Measurements from ENCODE around the gene TMBIM1.

Gene TMBIM1

GRCh38 chr2:218292048-218293014, at the start of gene TMBIM1:
TSS of gene TMBIM1 (minus strand) at chr2:218292503. CDS start at chr2:218282141, 10,362 bp downstream.
- Histone ChIP-seq H3K4me1 (ENCODE audit: control insufficient read depth, low read length) (peaks cover 47% of the 10 kb centered on the region), H3K4me2 (ENCODE audit: low read length) (peak within 1 kb of the TSS; percentile 78), H3K27me3 (ENCODE audit: control insufficient read depth, low read length) (no peaks in the 10 kb centered on the region), H3K4me3 (ENCODE audit: low read length) (peak within 1 kb of the TSS; percentile 82), H4K20me1 (ENCODE audit: control insufficient read depth, insufficient read depth, low read depth, low read length) (no peaks in the 10 kb centered on the region), H3K9me3 (ENCODE audit: control insufficient read depth, insufficient read depth, low read length) (no peaks in the 10 kb centered on the region), H3K9me2 (replicated peaks; ENCODE audit: control insufficient read depth, low read length) (no peaks in the 10 kb centered on the region), H3K36me3 (ENCODE audit: control insufficient read depth, low read length) (no peaks in the 10 kb centered on the region), H3F3A (ENCODE audit: control insufficient read depth, insufficient read depth) (peaks cover 10% of the 10 kb centered on the region), H3K27ac (ENCODE audit: low read depth, low read length) (peak within 1 kb of the TSS; percentile 65), H3K79me2 (ENCODE audit: control insufficient read depth, low read length) (peaks cover 26% of the 10 kb centered on the region)
- TF ChIP-seq EZH2phosphoT487 (IDR thresholded peaks at IDR 0.05; ENCODE audit: borderline replicate concordance, low read length) (no peak), CTCF (IDR thresholded peaks at IDR 0.05; ENCODE audit: low read depth, low read length, poor library complexity, severe bottlenecking) (peak; percentile 65)

- TF ChIP-seq CTCF (IDR thresholded peaks at IDR 0.05; ENCODE audit: low read depth, low read length, poor library complexity, severe bottlenecking) (no peak), EZH2phosphoT487 (IDR thresholded peaks at IDR 0.05; ENCODE audit: borderline replicate concordance, low read length) (no peak)
- Histone ChIP-seq H3F3A (ENCODE audit: control insufficient read depth, insufficient read depth) (no peaks in the 10 kb centered on the region), H3K27me3 (ENCODE audit: control insufficient read depth, low read length) (no peaks in the 10 kb centered on the region), H3K4me1 (ENCODE audit: control insufficient read depth, low read length) (no peaks in the 10 kb centered on the region), H3K9me2 (replicated peaks; ENCODE audit: control insufficient read depth, low read length) (no peaks in the 10 kb centered on the region), H3K4me3 (ENCODE audit: low read length) (no peak overlapping the region), H3K4me2 (ENCODE audit: low read length) (no peak overlapping the region), H3K9me3 (ENCODE audit: control insufficient read depth, insufficient read depth, low read length) (no peaks in the 10 kb centered on the region), H3K79me2 (ENCODE audit: control insufficient read depth, low read length) (no peaks in the 10 kb centered on the region), H4K20me1 (ENCODE audit: control insufficient read depth, insufficient read depth, low read depth, low read length) (no peaks in the 10 kb centered on the region), H3K27ac (ENCODE audit: low read depth, low read length) (no peak overlapping the region), H3K36me3 (ENCODE audit: control insufficient read depth, low read length) (no peaks in the 10 kb centered on the region)
Observed at GRCh38 chr2:218341381-218341780, 49.1 kb upstream of the TMBIM1 start.

- H4K20me1 ChIP-seq (ENCODE audit: control insufficient read depth, insufficient read depth, low read depth, low read length) = no peaks in the 10 kb centered on the region
- H3K4me3 ChIP-seq (ENCODE audit: low read length) = no peak overlapping the region
- no peaks in the 10 kb centered on the region for H3K79me2 ChIP-seq (ENCODE audit: control insufficient read depth, low read length)
- no peak overlapping the region for H3K4me2 ChIP-seq (ENCODE audit: low read length)
- no peaks in the 10 kb centered on the region for H3K27me3 ChIP-seq (ENCODE audit: control insufficient read depth, low read length)
- no peaks in the 10 kb centered on the region for H3F3A ChIP-seq (ENCODE audit: control insufficient read depth, insufficient read depth)
- H3K27ac ChIP-seq (ENCODE audit: low read depth, low read length) = no peak overlapping the region
- H3K36me3 ChIP-seq (ENCODE audit: control insufficient read depth, low read length) = no peaks in the 10 kb centered on the region
- H3K4me1 ChIP-seq (ENCODE audit: control insufficient read depth, low read length) = peaks cover 3% of the 10 kb centered on the region
- no peaks in the 10 kb centered on the region for H3K9me3 ChIP-seq (ENCODE audit: control insufficient read depth, insufficient read depth, low read length)
- no peaks in the 10 kb centered on the region for H3K9me2 ChIP-seq (replicated peaks; ENCODE audit: control insufficient read depth, low read length)
- no peak for TF ChIP-seq EZH2phosphoT487 (IDR thresholded peaks at IDR 0.05; ENCODE audit: borderline replicate concordance, low read length)
- no peak for TF ChIP-seq CTCF (IDR thresholded peaks at IDR 0.05; ENCODE audit: low read depth, low read length, poor library complexity, severe bottlenecking)
Observed at GRCh38 chr2:218340656-218341055, 48.4 kb upstream of the TMBIM1 start.
